ENCODE data around the gene ATP11A. TPM values are rescaled to one million over a fixed set of nuclear protein-coding genes. Genes with fewer than 3 reads are reported as not detected.

ATP11A gene
- total RNA-seq, 3 donors from 2014 or later: 22.1 to 27.2 (median 26.8) TPM

GRCh38 chr13:112737294-112737693, 47.5 kb downstream of the ATP11A start:
- intact Hi-C loops (cut with DNase I; ENCODE audit: low total_unique reads): no loop called here
- H3K9me3 ChIP-seq: no peaks in the 10 kb centered on the region
- no peak for TF ChIP-seq POLR2A (IDR thresholded peaks at IDR 0.05)
- TF ChIP-seq CTCF (IDR thresholded peaks at IDR 0.05): no peak
- TF ChIP-seq POLR2AphosphoS5 (IDR thresholded peaks at IDR 0.05): no peak
- no peak overlapping the region for H3K4me3 ChIP-seq
- H3K27me3 ChIP-seq: no peaks in the 10 kb centered on the region
- H3K36me3 ChIP-seq: no peaks in the 10 kb centered on the region
- no peak overlapping the region for H3K27ac ChIP-seq
- H3K4me1 ChIP-seq: no peaks in the 10 kb centered on the region
- DNase-seq (ENCODE audit: low spot score in 2 of 2): no peak

GRCh38 chr13:112738606-112739005, 48.8 kb downstream of the ATP11A start:
- Histone ChIP-seq H3K9me3 (no peaks in the 10 kb centered on the region), H3K27me3 (no peaks in the 10 kb centered on the region), H3K27ac (no peak overlapping the region), H3K4me1 (no peaks in the 10 kb centered on the region), H3K4me3 (no peak overlapping the region), H3K36me3 (no peaks in the 10 kb centered on the region)
- intact Hi-C loops (cut with DNase I; ENCODE audit: low total_unique reads): no loop called here
- TF ChIP-seq POLR2A (IDR thresholded peaks at IDR 0.05) (no peak), CTCF (IDR thresholded peaks at IDR 0.05) (no peak), POLR2AphosphoS5 (IDR thresholded peaks at IDR 0.05) (no peak)
- DNase-seq (ENCODE audit: low spot score in 2 of 2): no peak

GRCh38 chr13:112740502-112741131, 50.8 kb downstream of the ATP11A start:
- H3K27me3 ChIP-seq: no peaks in the 10 kb centered on the region
- peak in 1 of 2 donors; percentile 39 for DNase-seq (ENCODE audit: low spot score in 2 of 2)
- H3K27ac ChIP-seq: peak overlapping the region; percentile 77 to 96
- no peaks in the 10 kb centered on the region for H3K36me3 ChIP-seq
- intact Hi-C loops (cut with DNase I; ENCODE audit: low total_unique reads): no loop called here
- H3K9me3 ChIP-seq: no peaks in the 10 kb centered on the region
- H3K4me1 ChIP-seq: no peaks in the 10 kb centered on the region
- peak overlapping the region in 1 of 3 donors; percentile 46 for H3K4me3 ChIP-seq
- TF ChIP-seq POLR2AphosphoS5 (IDR thresholded peaks at IDR 0.05): peak; percentile 42 to 64 (median 45)
- no peak for TF ChIP-seq CTCF (IDR thresholded peaks at IDR 0.05)

- Histone ChIP-seq H3K9me3 (no peaks in the 10 kb centered on the region), H3K27ac (peak overlapping the region; percentile 77 to 96), H3K36me3 (no peaks in the 10 kb centered on the region), H3K4me3 (peak overlapping the region in 1 of 3 donors; percentile 46), H3K4me1 (no peaks in the 10 kb centered on the region), H3K27me3 (no peaks in the 10 kb centered on the region)
- intact Hi-C loops (cut with DNase I; ENCODE audit: low total_unique reads): no loop called here
- no peak for DNase-seq (ENCODE audit: low spot score in 2 of 2)
- no peak for TF ChIP-seq CTCF (IDR thresholded peaks at IDR 0.05)
- no peak for TF ChIP-seq POLR2AphosphoS5 (IDR thresholded peaks at IDR 0.05)
- no peak for TF ChIP-seq POLR2A (IDR thresholded peaks at IDR 0.05)
Measured at GRCh38 chr13:112741185-112741755, 51.4 kb downstream of the ATP11A start.

GRCh38 chr13:112741835-112742570, 52.2 kb downstream of the ATP11A start:
- H3K9me3 ChIP-seq: no peaks in the 10 kb centered on the region
- no peaks in the 10 kb centered on the region for H3K36me3 ChIP-seq
- no peaks in the 10 kb centered on the region for H3K4me1 ChIP-seq
- H3K27me3 ChIP-seq: no peaks in the 10 kb centered on the region
- TF ChIP-seq POLR2AphosphoS5 (IDR thresholded peaks at IDR 0.05): no peak
- no peak for TF ChIP-seq CTCF (IDR thresholded peaks at IDR 0.05)
- no peak for TF ChIP-seq POLR2A (IDR thresholded peaks at IDR 0.05)
- intact Hi-C loops (cut with DNase I; ENCODE audit: low total_unique reads): loop anchor here (2.0 kb wide), 1 partner anchor 75 kb away; no protein-coding TSS in a partner anchor
- peak overlapping the region; percentile 77 to 96 for H3K27ac ChIP-seq
- H3K4me3 ChIP-seq: no peak overlapping the region
- DNase-seq (ENCODE audit: low spot score in 2 of 2): no peak
